ENCODE data around the gene GABARAPL2.
A peak's percentile ranks its signal among the peaks of the same experiment; 100 is the strongest.

Gene GABARAPL2

GRCh38 chr16:75555213-75555706 lies 10.9 kb upstream of the GABARAPL2 start:
- DNase-seq: peak; percentile 62 to 87 (median 76)

GRCh38 chr16:75555707-75556430 lies 10.3 kb upstream of the GABARAPL2 start, which contains the start of gene TMEM231:
Gene TMEM231, minus strand, starts transcription at chr16:75556252. Its CDS starts 43 bp downstream, at chr16:75556209.
- peak; percentile 88 to 97 (median 94) for DNase-seq

- peak in 1 of 3 experiments; percentile 69 for DNase-seq
Measured at GRCh38 chr16:75556431-75556950, 9.7 kb upstream of the GABARAPL2 start.

GRCh38 chr16:75558846-75559401 lies 7.3 kb upstream of the GABARAPL2 start:
- DNase-seq: no peak

GRCh38 chr16:75559564-75560372 lies 6.4 kb upstream of the GABARAPL2 start:
- peak in 1 of 3 experiments; percentile 2 for DNase-seq

- DNase-seq: no peak
Measured at GRCh38 chr16:75565640-75566039, 539 bp upstream of the GABARAPL2 start.

GRCh38 chr16:75566758-75567255 lies 628 bp downstream of the GABARAPL2 start:
- no peak for DNase-seq

GRCh38 chr16:75567911-75568310 lies 1.7 kb downstream of the GABARAPL2 start:
- DNase-seq: no peak

GRCh38 chr16:75570396-75571065 lies 4.4 kb downstream of the GABARAPL2 start:
- no peak for DNase-seq

GRCh38 chr16:75572864-75573542 lies 6.8 kb downstream of the GABARAPL2 start:
- no peak for DNase-seq

GRCh38 chr16:75573955-75574354 lies 7.8 kb downstream of the GABARAPL2 start:
- no peak for DNase-seq

- DNase-seq: no peak
Measured at GRCh38 chr16:75575958-75576357, 9.8 kb downstream of the GABARAPL2 start.

- DNase-seq: no peak
Measured at GRCh38 chr16:75576384-75576811, 10.2 kb downstream of the GABARAPL2 start.

- no peak for DNase-seq
Measured at GRCh38 chr16:75578212-75578611, 12.0 kb downstream of the GABARAPL2 start.

- no peak for DNase-seq
Measured at GRCh38 chr16:75578725-75579124, 12.5 kb downstream of the GABARAPL2 start.

GRCh38 chr16:75579281-75579834 lies 13.2 kb downstream of the GABARAPL2 start:
- DNase-seq: no peak

- no peak for DNase-seq
Measured at GRCh38 chr16:75584108-75584507, 17.9 kb downstream of the GABARAPL2 start.

GRCh38 chr16:75588716-75589115 lies 22.5 kb downstream of the GABARAPL2 start:
- no peak for DNase-seq

- no peak for DNase-seq
Measured at GRCh38 chr16:75589306-75589705, 23.1 kb downstream of the GABARAPL2 start.

GRCh38 chr16:75590920-75591843 lies 25.0 kb downstream of the GABARAPL2 start:
- DNase-seq: no peak
